Measurements from ENCODE around the gene ENDOD1.

Gene ENDOD1

GRCh38 chr11:95076981-95077380, 12.7 kb upstream of the ENDOD1 start:
- no peak for DNase-seq (ENCODE audit: low spot score)

GRCh38 chr11:95078526-95078925, 11.1 kb upstream of the ENDOD1 start:
- no peak for DNase-seq (ENCODE audit: low spot score)

- DNase-seq (ENCODE audit: low spot score) = no peak
Measured at GRCh38 chr11:95081010-95081409, 8.6 kb upstream of the ENDOD1 start.

GRCh38 chr11:95081412-95081811, 8.2 kb upstream of the ENDOD1 start:
- DNase-seq (ENCODE audit: low spot score) = no peak

GRCh38 chr11:95082576-95083001, 7.1 kb upstream of the ENDOD1 start:
- peak; percentile 70 for DNase-seq (ENCODE audit: low spot score)

GRCh38 chr11:95084509-95084908, 5.1 kb upstream of the ENDOD1 start:
- DNase-seq (ENCODE audit: low spot score) = no peak

- no peak for DNase-seq (ENCODE audit: low spot score)
Measured at GRCh38 chr11:95085117-95085816, 4.4 kb upstream of the ENDOD1 start.

- DNase-seq (ENCODE audit: low spot score) = no peak
Measured at GRCh38 chr11:95086151-95086550, 3.5 kb upstream of the ENDOD1 start.

- DNase-seq (ENCODE audit: low spot score) = no peak
Measured at GRCh38 chr11:95086836-95087570, 2.6 kb upstream of the ENDOD1 start.

- DNase-seq (ENCODE audit: low spot score) = no peak
Measured at GRCh38 chr11:95088946-95089619, 563 bp upstream of the ENDOD1 start.

GRCh38 chr11:95091663-95092180, 2.1 kb downstream of the ENDOD1 start:
- DNase-seq (ENCODE audit: low spot score) = no peak

GRCh38 chr11:95092549-95093324, 3.1 kb downstream of the ENDOD1 start:
- peak; percentile 35 for DNase-seq (ENCODE audit: low spot score)

GRCh38 chr11:95093548-95093947, 3.9 kb downstream of the ENDOD1 start:
- DNase-seq (ENCODE audit: low spot score) = no peak

GRCh38 chr11:95095858-95096587, 6.4 kb downstream of the ENDOD1 start:
- DNase-seq (ENCODE audit: low spot score) = peak; percentile 68

GRCh38 chr11:95097209-95097608, 7.6 kb downstream of the ENDOD1 start:
- no peak for DNase-seq (ENCODE audit: low spot score)

GRCh38 chr11:95098826-95099225, 9.2 kb downstream of the ENDOD1 start:
- DNase-seq (ENCODE audit: low spot score) = no peak

- DNase-seq (ENCODE audit: low spot score) = no peak
Measured at GRCh38 chr11:95100191-95100648, 10.6 kb downstream of the ENDOD1 start.

GRCh38 chr11:95100856-95101507, 11.3 kb downstream of the ENDOD1 start:
- no peak for DNase-seq (ENCODE audit: low spot score)

GRCh38 chr11:95101935-95102334, 12.3 kb downstream of the ENDOD1 start:
- no peak for DNase-seq (ENCODE audit: low spot score)

- no peak for DNase-seq (ENCODE audit: low spot score)
Measured at GRCh38 chr11:95102733-95103132, 13.1 kb downstream of the ENDOD1 start.

- DNase-seq (ENCODE audit: low spot score) = no peak
Measured at GRCh38 chr11:95103701-95104100, 14.1 kb downstream of the ENDOD1 start.

Data from COLO829 (cell line).